CD4-positive, alpha-beta T cell treated with Interleukin-15 for 1 hour (primary cell): ENCODE measurements around the gene BRINP3.

Source experiments
- DNase-seq: peaks from one replicate; pipeline ENCODE4 v3.0.0-alpha.2; 2020

The BRINP3 gene

GRCh38 chr1:190444464-190444863, 33.2 kb downstream of the BRINP3 start:
- no peak for DNase-seq

GRCh38 chr1:190439447-190439846, 38.2 kb downstream of the BRINP3 start:
- no peak for DNase-seq

- no peak for DNase-seq
Observed at GRCh38 chr1:190436615-190437014, 41.0 kb downstream of the BRINP3 start.

GRCh38 chr1:190429932-190430331, 47.7 kb downstream of the BRINP3 start:
- no peak for DNase-seq

GRCh38 chr1:190429141-190429540, 48.5 kb downstream of the BRINP3 start:
- no peak for DNase-seq

- no peak for DNase-seq
Observed at GRCh38 chr1:190416239-190416638, 61.4 kb downstream of the BRINP3 start.

GRCh38 chr1:190413142-190413541, 64.5 kb downstream of the BRINP3 start:
- DNase-seq: no peak

GRCh38 chr1:190403402-190403801, 74.3 kb downstream of the BRINP3 start:
- no peak for DNase-seq

- DNase-seq: no peak
Observed at GRCh38 chr1:190399233-190399632, 78.4 kb downstream of the BRINP3 start.

- DNase-seq: no peak
Observed at GRCh38 chr1:190391582-190391981, 86.1 kb downstream of the BRINP3 start.

- no peak for DNase-seq
Observed at GRCh38 chr1:190377991-190378390, 99.7 kb downstream of the BRINP3 start.

- DNase-seq: no peak
Observed at GRCh38 chr1:190377294-190377693, 100.4 kb downstream of the BRINP3 start.

GRCh38 chr1:190376044-190376443, 101.6 kb downstream of the BRINP3 start:
- DNase-seq: no peak

GRCh38 chr1:190373705-190374336, 103.8 kb downstream of the BRINP3 start:
- no peak for DNase-seq

- DNase-seq: no peak
Observed at GRCh38 chr1:190367200-190367599, 110.5 kb downstream of the BRINP3 start.

- no peak for DNase-seq
Observed at GRCh38 chr1:190365283-190365682, 112.4 kb downstream of the BRINP3 start.

- DNase-seq: no peak
Observed at GRCh38 chr1:190353538-190354101, 124.0 kb downstream of the BRINP3 start.

GRCh38 chr1:190344454-190344853, 133.2 kb downstream of the BRINP3 start:
- no peak for DNase-seq

- no peak for DNase-seq
Observed at GRCh38 chr1:190338829-190339228, 138.8 kb downstream of the BRINP3 start.

GRCh38 chr1:190328871-190329270, 148.8 kb downstream of the BRINP3 start:
- DNase-seq: no peak

- DNase-seq: no peak
Observed at GRCh38 chr1:190328361-190328760, 149.3 kb downstream of the BRINP3 start.

- no peak for DNase-seq
Observed at GRCh38 chr1:190327271-190327670, 150.4 kb downstream of the BRINP3 start.

- DNase-seq: no peak
Observed at GRCh38 chr1:190323530-190323929, 154.1 kb downstream of the BRINP3 start.

- no peak for DNase-seq
Observed at GRCh38 chr1:190322274-190322673, 155.4 kb downstream of the BRINP3 start.

GRCh38 chr1:190320952-190321351, 156.7 kb downstream of the BRINP3 start:
- DNase-seq: no peak
